ENCODE data around the gene MERTK.
"Not testable (repeated sequence)": the region's sequence is repeated elsewhere in the genome, so short reads cannot be mapped to it uniquely, and the experiment has no call there.

MERTK gene

GRCh38 chr2:111946294-111947114 lies 48.1 kb downstream of the MERTK start:
- no peak for DNase-seq

- DNase-seq = no peak
These were observed 48.8 kb downstream of the MERTK start for GRCh38 chr2:111947219-111947618.

DNA sequence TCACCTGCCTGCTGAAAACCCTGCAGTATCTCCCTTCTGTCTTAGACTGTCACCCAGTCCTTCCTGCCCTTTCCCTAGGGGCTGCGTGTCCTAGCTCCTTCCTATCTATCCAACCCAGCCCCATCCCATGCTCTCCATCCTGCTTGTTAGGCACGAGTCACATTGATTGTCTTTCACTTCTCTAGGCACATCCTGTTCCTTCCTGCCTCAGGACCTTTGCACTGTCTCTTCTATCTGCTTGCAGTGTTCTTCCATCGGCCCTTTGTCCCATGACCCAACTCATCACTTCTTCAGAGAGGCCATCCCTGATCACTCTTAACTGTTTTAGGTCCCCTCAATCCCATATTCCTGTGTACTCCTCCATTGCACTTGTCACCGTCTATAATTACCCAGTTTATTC lies 50.4 kb downstream of the MERTK start:
- DNase-seq = no peak

DNA sequence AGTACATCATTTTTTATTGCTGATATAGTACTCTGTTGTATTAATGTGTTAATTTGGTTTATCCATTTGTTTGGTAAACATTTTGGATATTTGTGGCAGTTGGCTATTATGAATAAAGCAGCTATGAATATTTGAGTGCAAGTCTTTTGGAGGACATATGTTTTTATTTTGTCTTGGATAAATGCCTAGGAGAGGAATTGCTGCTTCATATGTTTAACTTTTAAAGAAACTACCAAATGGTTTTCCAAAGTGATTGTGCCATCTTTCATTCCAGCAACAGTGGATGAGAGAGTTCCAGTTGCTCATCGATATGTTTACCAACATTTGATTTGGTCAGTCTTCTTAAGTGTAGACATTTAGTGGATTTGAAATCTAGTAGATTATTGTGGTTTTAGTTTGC lies 51.8 kb downstream of the MERTK start:
- DNase-seq = no peak

GRCh38 chr2:111951486-111951885 lies 53.1 kb downstream of the MERTK start:
- DNase-seq = no peak

- no peak for DNase-seq
These were observed 54.6 kb downstream of the MERTK start for GRCh38 chr2:111952871-111953452.

DNA sequence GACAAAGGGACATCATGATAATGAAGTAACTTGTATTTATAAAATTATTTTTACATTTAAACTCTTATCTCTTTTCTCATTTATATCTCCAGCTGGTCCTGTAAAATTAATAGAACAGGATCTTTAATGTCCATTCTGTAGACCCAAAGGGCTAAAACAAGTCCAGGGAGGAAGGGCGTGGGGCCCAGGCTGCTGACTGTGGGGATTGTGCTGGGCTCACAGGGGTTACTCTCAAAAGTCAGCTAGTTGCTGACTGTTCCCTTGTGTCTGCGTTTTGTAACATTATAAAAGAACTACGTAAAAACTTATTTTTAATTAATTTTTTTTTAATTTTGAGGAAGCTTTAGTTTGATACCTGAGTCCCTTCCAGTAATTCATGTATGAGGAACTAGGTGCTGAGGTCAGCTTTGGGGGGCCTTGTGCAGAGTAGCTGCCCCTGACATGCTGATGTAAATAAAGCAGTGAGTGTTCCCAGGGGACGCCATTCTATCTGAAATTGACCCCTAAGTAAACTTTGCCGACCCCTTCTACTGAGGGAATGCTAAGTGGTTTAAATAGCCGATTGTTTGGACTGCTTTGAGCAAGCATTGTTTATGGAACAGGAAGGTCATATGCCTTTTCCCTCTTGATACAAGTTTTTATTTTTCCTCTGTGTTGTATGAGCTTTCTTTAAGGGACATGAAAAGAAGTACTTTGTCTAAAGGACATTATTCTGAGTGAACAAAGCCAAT lies 56.4 kb downstream of the MERTK start:
- DNase-seq = no peak

- DNase-seq = no peak
These were observed 59.5 kb downstream of the MERTK start for GRCh38 chr2:111957872-111958354.

DNA sequence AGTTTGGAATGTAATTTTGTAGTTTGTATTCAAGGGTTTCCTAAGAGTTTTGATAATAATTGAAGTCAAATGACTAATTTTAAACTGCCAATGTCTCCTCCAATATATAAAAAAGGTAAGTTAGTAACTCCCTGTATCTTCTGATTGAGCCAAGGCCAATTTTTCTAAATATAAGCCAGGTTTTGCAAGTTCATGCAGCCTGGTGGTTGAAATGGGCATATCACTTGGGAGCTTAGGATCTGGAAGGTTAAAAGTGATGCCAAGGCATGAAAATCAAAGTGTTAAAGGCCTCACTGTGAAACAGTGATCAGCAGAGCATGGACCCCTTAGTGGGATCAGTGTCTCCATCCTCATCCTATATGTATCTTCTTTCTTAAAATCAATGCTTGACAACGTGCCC lies 60.5 kb downstream of the MERTK start:
- DNase-seq = no peak

DNA sequence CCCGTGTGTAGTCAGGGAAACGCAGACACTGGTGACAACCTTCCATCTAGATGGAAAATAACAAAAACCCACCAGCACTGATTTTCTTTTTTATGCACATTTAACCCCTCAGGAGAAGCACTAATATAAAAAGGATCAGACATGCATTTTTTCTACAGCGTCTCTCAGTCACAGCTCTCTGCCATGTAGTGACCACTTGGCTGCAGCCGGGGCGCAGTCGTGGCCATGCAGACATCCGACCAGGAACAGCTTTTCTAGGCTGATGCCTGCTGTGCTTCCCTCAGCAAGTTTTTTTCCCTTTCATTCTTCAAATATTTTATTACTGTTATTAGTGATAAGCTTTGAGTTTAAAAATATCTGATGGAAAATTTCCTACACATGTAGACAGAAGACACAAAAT lies 63.3 kb downstream of the MERTK start:
- no peak for DNase-seq

DNA sequence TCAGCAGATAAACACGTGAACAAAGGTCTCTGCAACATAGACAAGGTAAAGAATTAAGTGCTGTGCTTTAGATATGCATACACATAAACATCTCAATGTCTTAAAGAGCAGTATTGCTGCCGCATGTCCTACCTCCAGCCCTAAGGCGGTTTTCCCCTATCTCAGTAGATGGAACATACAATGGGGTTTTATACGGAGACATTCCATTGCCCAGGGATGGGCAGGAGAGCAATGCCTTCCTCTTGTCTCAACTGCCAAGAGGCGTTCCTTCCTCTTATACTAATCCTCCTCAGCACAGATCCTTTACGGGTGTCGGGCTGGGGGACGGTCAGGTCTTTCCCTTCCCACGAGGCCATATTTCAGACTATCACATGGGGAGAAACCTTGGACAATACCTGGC lies 64.7 kb downstream of the MERTK start:
- DNase-seq = not testable (repeated sequence)

DNA sequence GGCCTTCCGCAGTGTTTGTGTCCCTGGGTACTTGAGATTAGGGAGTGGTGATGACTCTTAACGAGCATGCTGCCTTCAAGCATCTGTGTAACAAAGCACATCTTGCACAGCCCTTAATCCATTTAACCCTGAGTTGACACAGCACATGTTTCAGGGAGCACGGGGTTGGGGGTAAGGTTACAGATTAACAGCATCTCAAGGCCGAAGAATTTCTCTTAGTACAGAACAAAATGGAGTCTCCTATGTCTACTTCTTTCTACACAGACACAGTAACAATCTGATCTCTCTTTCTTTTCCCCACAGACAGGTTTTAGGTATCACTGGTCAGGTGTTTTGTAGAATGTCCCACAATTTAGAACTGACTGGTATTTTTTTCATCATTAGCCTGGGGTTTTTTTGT lies 65.1 kb downstream of the MERTK start:
- DNase-seq = not testable (repeated sequence)

DNA sequence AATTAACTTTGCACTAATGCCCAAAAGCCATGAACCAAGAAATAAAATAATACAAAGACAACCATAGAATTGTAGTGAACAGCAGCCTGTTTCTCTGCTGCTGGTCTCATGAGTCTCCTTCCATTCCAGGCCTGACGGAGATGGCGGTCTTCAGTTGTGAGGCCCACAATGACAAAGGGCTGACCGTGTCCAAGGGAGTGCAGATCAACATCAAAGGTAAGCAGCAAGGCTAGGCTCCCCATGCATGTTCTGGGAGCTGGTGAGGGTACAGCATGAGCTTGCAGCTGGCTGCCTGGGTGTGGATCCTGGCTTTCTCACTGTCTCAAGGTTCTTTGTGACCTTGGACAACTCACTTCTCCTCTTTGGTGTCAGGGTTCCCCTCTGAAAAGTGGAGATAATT lies 66.7 kb downstream of the MERTK start:
- DNase-seq = no peak

DNA sequence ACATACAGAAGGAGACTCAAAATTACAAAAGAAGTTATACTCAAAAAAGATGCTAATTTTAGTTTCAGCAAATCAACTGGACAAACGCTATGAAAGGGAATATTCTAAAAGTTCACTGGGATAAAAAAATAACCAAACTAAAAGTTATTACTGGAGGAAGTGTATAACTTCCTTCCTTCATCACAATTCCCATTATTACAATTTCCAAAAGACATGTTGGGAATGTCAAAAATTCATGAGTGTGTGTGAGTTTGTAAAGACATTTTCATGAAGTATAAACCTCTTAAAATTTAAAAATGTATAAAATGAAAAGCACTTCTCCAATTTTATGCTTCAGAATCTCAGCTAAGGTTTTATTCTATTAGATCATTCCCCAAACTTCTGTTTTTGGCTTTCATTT lies 67.8 kb downstream of the MERTK start:
- DNase-seq = no peak

DNA sequence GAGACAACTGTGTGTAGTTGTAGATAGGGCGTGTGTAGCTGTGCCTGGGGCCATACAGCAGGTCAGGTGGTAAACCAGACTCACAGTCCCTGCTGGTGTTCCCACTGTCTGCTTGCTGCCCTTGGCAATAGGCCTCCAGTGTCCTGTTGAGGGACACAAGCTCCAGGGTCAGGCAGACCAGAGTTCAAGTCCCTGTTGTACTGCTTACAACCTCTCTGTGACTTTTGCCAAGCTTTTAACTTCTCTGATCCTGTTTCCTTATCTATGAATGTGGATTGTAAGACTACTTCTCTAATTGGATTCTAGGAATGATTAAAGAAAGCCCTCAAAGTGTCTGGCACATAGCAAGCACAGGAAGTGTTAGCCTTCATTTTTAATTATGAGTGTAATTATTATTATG lies 68.6 kb downstream of the MERTK start:
- no peak for DNase-seq

GRCh38 chr2:111970453-111970852 lies 72.0 kb downstream of the MERTK start:
- DNase-seq = no peak

DNA sequence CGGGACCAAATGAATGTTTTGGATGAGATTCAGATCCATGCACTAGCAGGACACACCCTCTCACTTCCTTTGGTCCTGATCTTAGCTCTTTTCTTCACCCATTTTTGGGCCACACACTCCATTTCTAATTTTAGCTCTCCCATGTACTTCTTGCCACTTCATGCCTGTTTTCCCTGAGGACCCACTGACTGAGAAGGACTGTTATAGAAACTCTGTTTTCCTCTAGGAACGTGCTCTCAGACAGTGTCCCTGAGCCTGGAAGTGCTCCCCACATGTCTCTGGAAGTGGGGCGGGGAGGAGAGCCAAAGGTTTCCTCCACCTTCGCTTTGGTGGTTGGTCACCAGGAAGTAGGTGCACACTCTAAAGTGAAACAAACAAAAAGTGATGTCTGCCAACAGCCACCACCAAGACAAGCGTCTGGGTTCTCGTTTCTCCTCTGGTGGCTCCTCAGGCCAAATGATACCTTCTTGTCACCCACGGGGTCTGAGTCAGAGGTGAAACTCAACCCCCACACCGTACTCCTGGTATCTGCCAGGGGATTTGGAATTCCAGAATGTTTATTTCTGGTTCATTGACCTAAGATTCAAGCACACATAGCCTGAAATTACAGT lies 74.7 kb downstream of the MERTK start:
- no peak for DNase-seq

DNA sequence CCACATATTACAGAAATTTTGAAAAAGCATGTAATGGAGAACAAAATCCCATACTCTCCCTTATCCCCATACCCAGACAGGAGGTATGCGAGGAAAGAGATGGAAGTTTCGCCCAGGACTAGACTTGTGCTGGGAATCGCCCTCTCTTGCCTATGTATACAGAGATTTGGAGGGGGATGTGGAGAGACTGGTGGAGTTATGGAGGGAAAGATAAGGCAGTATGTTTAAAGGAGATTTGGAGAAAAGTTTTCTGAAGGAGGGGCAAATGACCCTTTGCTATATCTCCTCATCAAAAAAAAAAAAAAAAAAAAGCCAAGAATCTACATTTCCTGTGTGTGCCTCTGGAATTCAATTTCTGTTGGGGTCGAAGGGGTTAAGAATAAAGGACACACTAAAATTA lies 75.3 kb downstream of the MERTK start:
- DNase-seq = no peak

GRCh38 chr2:111975053-111975552 lies 76.7 kb downstream of the MERTK start:
- DNase-seq = no peak

DNA sequence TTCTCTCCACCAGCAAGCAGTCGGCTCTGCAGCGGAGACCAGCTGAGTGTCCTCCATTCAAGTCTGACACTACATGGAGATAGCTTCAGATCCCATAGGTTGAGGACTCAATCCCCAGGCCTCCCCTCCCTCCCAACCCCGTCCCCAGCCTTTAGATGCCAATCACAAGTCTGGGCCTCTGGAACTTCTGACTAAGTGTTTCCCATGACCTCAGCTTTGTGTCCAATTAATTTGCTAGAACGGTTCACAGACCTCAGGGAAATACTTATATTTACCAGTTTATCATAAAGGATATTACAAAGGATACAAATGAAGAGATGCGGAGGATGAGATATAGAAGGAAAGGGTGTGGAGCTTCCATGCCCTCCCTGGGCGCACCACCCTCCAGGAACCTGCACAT lies 77.4 kb downstream of the MERTK start:
- DNase-seq = no peak

GRCh38 chr2:111977240-111977639 lies 78.8 kb downstream of the MERTK start:
- DNase-seq = no peak

DNA sequence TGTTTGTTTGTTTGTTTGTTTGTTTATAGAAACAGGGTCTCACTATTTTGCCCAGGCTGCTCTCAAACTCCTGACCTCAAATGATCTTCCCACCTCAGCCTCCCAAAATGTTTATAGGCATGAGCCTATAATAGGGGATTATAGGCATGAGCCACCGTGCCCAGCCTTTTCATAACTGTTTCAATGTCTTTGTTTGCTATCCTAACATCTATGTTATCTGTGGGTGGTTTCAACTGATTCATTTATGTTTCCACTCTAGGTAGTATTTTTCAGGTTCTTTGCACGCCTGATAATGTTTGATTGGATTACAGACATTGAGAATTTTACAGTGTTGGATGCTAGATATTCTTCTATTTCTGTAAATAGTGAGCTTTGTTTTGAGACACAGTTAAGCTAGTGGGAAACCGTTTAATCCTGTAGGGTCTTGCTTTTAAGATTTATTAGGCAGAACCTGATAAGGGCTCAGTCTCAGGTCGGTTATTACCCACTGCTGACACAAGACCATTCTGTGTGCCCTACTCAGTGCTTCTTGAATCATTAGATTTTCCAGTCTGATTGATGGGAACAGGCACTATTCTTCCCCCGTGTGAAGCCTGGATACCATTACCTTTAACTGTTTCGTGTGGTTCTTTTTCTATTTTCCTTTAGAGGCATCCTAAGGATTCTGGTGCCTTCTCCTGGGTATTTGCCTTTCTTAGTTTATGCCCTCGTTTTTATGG lies 80.2 kb downstream of the MERTK start:
- no peak for DNase-seq

- DNase-seq = no peak
These were observed 83.3 kb downstream of the MERTK start for GRCh38 chr2:111981666-111982065.
